ENCODE results near the gene ANKRD28. TPM values are rescaled to one million over a fixed set of nuclear protein-coding genes. Genes with fewer than 3 reads are reported as not detected.

ANKRD28 gene
- polyA plus RNA-seq, 1 donor, result 29.8 TPM

GRCh38 chr3:15794842-15795650, 2.7 kb downstream of the ANKRD28 start:
- Histone ChIP-seq H3K4me1 (ENCODE audit: control insufficient read depth, insufficient read depth, low read length) (no peaks in the 10 kb centered on the region), H3K9me3 (ENCODE audit: control insufficient read depth, low read depth, low read length) (peaks cover 3% of the 10 kb centered on the region), H3K27ac (ENCODE audit: low read length) (no peak overlapping the region), H3K36me3 (ENCODE audit: control insufficient read depth, insufficient read depth, low read length) (no peaks in the 10 kb centered on the region), H3K27me3 (ENCODE audit: control insufficient read depth, insufficient read depth, low read length) (no peaks in the 10 kb centered on the region), H3K4me3 (ENCODE audit: low read length) (no peak overlapping the region)
- no peak for DNase-seq
- no CpG with 5 or more reads among the region's 2 CpGs for WGBS (ENCODE audit: insufficient coverage, low lambda C conversion rate)

- Histone ChIP-seq H3K27ac (ENCODE audit: low read length) (no peak overlapping the region), H3K9me3 (ENCODE audit: control insufficient read depth, low read depth, low read length) (peaks cover 3% of the 10 kb centered on the region), H3K36me3 (ENCODE audit: control insufficient read depth, insufficient read depth, low read length) (no peaks in the 10 kb centered on the region), H3K27me3 (ENCODE audit: control insufficient read depth, insufficient read depth, low read length) (no peaks in the 10 kb centered on the region), H3K4me1 (ENCODE audit: control insufficient read depth, insufficient read depth, low read length) (no peaks in the 10 kb centered on the region), H3K4me3 (ENCODE audit: low read length) (no peak overlapping the region)
- WGBS (ENCODE audit: insufficient coverage, low lambda C conversion rate), result 55% methylated on average over 2 of the region's 3 CpGs
- no peak for DNase-seq
These were observed 3.4 kb downstream of the ANKRD28 start for GRCh38 chr3:15794303-15794771.

- WGBS (ENCODE audit: insufficient coverage, low lambda C conversion rate), result no CpG with 5 or more reads among the region's 1 CpG
- Histone ChIP-seq H3K4me3 (ENCODE audit: low read length) (no peak overlapping the region), H3K27me3 (ENCODE audit: control insufficient read depth, insufficient read depth, low read length) (no peaks in the 10 kb centered on the region), H3K36me3 (ENCODE audit: control insufficient read depth, insufficient read depth, low read length) (no peaks in the 10 kb centered on the region), H3K4me1 (ENCODE audit: control insufficient read depth, insufficient read depth, low read length) (no peaks in the 10 kb centered on the region), H3K9me3 (ENCODE audit: control insufficient read depth, low read depth, low read length) (peaks cover 3% of the 10 kb centered on the region), H3K27ac (ENCODE audit: low read length) (no peak overlapping the region)
- no peak for DNase-seq
These were observed 6.3 kb downstream of the ANKRD28 start for GRCh38 chr3:15791525-15791924.

- WGBS (ENCODE audit: insufficient coverage, low lambda C conversion rate), result no CpG with 5 or more reads among the region's 1 CpG
- peaks cover 3% of the 10 kb centered on the region for H3K9me3 ChIP-seq (ENCODE audit: control insufficient read depth, low read depth, low read length)
- no peak overlapping the region for H3K4me3 ChIP-seq (ENCODE audit: low read length)
- H3K27ac ChIP-seq (ENCODE audit: low read length), result no peak overlapping the region
- H3K4me1 ChIP-seq (ENCODE audit: control insufficient read depth, insufficient read depth, low read length), result no peaks in the 10 kb centered on the region
- H3K27me3 ChIP-seq (ENCODE audit: control insufficient read depth, insufficient read depth, low read length), result no peaks in the 10 kb centered on the region
- DNase-seq, result no peak
- no peaks in the 10 kb centered on the region for H3K36me3 ChIP-seq (ENCODE audit: control insufficient read depth, insufficient read depth, low read length)
These were observed 9.8 kb downstream of the ANKRD28 start for GRCh38 chr3:15787941-15788340.

GRCh38 chr3:15787526-15787925, 10.3 kb downstream of the ANKRD28 start:
- no peak overlapping the region for H3K27ac ChIP-seq (ENCODE audit: low read length)
- H3K4me3 ChIP-seq (ENCODE audit: low read length), result no peak overlapping the region
- 100% methylated on average over 1 of the region's 1 CpG for WGBS (ENCODE audit: insufficient coverage, low lambda C conversion rate)
- H3K9me3 ChIP-seq (ENCODE audit: control insufficient read depth, low read depth, low read length), result peaks cover 3% of the 10 kb centered on the region
- H3K27me3 ChIP-seq (ENCODE audit: control insufficient read depth, insufficient read depth, low read length), result no peaks in the 10 kb centered on the region
- DNase-seq, result no peak
- no peaks in the 10 kb centered on the region for H3K36me3 ChIP-seq (ENCODE audit: control insufficient read depth, insufficient read depth, low read length)
- no peaks in the 10 kb centered on the region for H3K4me1 ChIP-seq (ENCODE audit: control insufficient read depth, insufficient read depth, low read length)

GRCh38 chr3:15783361-15783969, 14.3 kb downstream of the ANKRD28 start:
- no peak for DNase-seq
- Histone ChIP-seq H3K27ac (ENCODE audit: low read length) (no peak overlapping the region), H3K9me3 (ENCODE audit: control insufficient read depth, low read depth, low read length) (no peaks in the 10 kb centered on the region), H3K4me1 (ENCODE audit: control insufficient read depth, insufficient read depth, low read length) (no peaks in the 10 kb centered on the region), H3K4me3 (ENCODE audit: low read length) (no peak overlapping the region), H3K36me3 (ENCODE audit: control insufficient read depth, insufficient read depth, low read length) (no peaks in the 10 kb centered on the region), H3K27me3 (ENCODE audit: control insufficient read depth, insufficient read depth, low read length) (no peaks in the 10 kb centered on the region)
- no CpG with 5 or more reads among the region's 4 CpGs for WGBS (ENCODE audit: insufficient coverage, low lambda C conversion rate)

GRCh38 chr3:15782429-15782828, 15.3 kb downstream of the ANKRD28 start:
- no CpG with 5 or more reads among the region's 2 CpGs for WGBS (ENCODE audit: insufficient coverage, low lambda C conversion rate)

GRCh38 chr3:15781637-15782402, 16.0 kb downstream of the ANKRD28 start:
- Histone ChIP-seq H3K27ac (ENCODE audit: low read length) (no peak overlapping the region), H3K4me1 (ENCODE audit: control insufficient read depth, insufficient read depth, low read length) (no peaks in the 10 kb centered on the region)
- DNase-seq, result no peak

More at GRCh38 chr3:15782429-15782828, 15.3 kb downstream of the ANKRD28 start:
- DNase-seq, result no peak
- Histone ChIP-seq H3K4me1 (ENCODE audit: control insufficient read depth, insufficient read depth, low read length) (no peaks in the 10 kb centered on the region), H3K27ac (ENCODE audit: low read length) (no peak overlapping the region), H3K9me3 (ENCODE audit: control insufficient read depth, low read depth, low read length) (no peaks in the 10 kb centered on the region), H3K27me3 (ENCODE audit: control insufficient read depth, insufficient read depth, low read length) (no peaks in the 10 kb centered on the region), H3K4me3 (ENCODE audit: low read length) (no peak overlapping the region), H3K36me3 (ENCODE audit: control insufficient read depth, insufficient read depth, low read length) (no peaks in the 10 kb centered on the region)

GRCh38 chr3:15781131-15781530, 16.6 kb downstream of the ANKRD28 start:
- Histone ChIP-seq H3K36me3 (ENCODE audit: control insufficient read depth, insufficient read depth, low read length) (no peaks in the 10 kb centered on the region), H3K9me3 (ENCODE audit: control insufficient read depth, low read depth, low read length) (no peaks in the 10 kb centered on the region), H3K27me3 (ENCODE audit: control insufficient read depth, insufficient read depth, low read length) (no peaks in the 10 kb centered on the region), H3K27ac (ENCODE audit: low read length) (no peak overlapping the region), H3K4me1 (ENCODE audit: control insufficient read depth, insufficient read depth, low read length) (no peaks in the 10 kb centered on the region), H3K4me3 (ENCODE audit: low read length) (no peak overlapping the region)
- DNase-seq, result no peak

More at GRCh38 chr3:15781637-15782402, 16.0 kb downstream of the ANKRD28 start:
- Histone ChIP-seq H3K27me3 (ENCODE audit: control insufficient read depth, insufficient read depth, low read length) (no peaks in the 10 kb centered on the region), H3K9me3 (ENCODE audit: control insufficient read depth, low read depth, low read length) (no peaks in the 10 kb centered on the region), H3K36me3 (ENCODE audit: control insufficient read depth, insufficient read depth, low read length) (no peaks in the 10 kb centered on the region), H3K4me3 (ENCODE audit: low read length) (no peak overlapping the region)
- WGBS (ENCODE audit: insufficient coverage, low lambda C conversion rate), result 100% methylated on average over 2 of the region's 6 CpGs

GRCh38 chr3:15779111-15779510, 18.7 kb downstream of the ANKRD28 start:
- WGBS (ENCODE audit: insufficient coverage, low lambda C conversion rate), result 100% methylated on average over 1 of the region's 1 CpG
- no peaks in the 10 kb centered on the region for H3K27me3 ChIP-seq (ENCODE audit: control insufficient read depth, insufficient read depth, low read length)
- H3K4me1 ChIP-seq (ENCODE audit: control insufficient read depth, insufficient read depth, low read length), result no peaks in the 10 kb centered on the region
- H3K9me3 ChIP-seq (ENCODE audit: control insufficient read depth, low read depth, low read length), result no peaks in the 10 kb centered on the region
- no peak for DNase-seq
- no peaks in the 10 kb centered on the region for H3K36me3 ChIP-seq (ENCODE audit: control insufficient read depth, insufficient read depth, low read length)
- H3K4me3 ChIP-seq (ENCODE audit: low read length), result no peak overlapping the region
- H3K27ac ChIP-seq (ENCODE audit: low read length), result no peak overlapping the region
